ENCODE measurements around the gene RPN2.

DNA sequence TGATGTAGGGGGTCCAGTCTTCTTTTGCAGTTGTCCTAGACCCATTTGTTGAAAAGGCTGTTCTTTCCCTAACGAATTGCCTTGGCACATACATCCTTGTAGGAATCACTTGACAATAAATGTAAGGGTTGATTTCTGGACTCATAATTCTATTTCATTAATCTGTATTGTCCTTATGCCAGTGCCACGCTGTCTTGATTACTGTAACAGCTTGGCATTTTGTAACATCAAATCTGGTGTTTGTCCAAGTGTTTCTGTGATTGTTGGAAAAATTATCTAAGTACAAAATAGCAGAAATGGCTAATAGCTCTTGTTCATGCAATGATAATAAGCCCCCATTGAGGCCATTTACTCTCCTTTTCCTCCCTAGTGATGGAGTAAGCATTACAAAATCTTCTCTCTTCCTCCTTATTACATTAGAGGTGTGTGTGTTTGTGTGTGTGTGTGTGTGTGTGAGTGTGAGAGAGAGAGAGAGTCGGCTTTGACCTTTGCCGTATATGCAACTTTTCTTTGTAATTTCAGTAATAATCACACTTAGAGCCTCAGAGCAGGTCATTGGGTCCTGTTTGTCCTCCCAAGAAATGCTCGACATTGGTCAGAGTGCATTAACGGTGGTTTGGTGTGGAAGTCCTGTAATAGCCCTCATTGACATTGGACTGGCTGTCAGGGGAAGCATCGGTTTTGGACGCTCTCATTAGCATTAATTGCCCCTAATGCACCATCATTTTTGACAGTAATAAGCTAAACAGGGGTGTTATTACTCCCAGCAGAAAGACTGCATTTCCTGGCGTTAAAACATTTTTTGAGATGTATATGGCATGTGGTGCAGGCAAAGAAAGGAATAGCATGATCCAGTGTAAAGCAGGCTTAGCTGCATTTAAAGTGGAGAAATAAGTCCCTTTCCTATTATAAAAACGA, 40.9 kb downstream of the RPN2 start:
- TF ChIP-seq CTCF (IDR thresholded peaks at IDR 0.05 in 2 of 3, conservative IDR thresholded peaks at IDR 0.05 in 1 of 3; ENCODE audit: borderline replicate concordance in 1 of 3, insufficient read depth in 1 of 3, low read depth in 2 of 3, low read length in 2 of 3) (no peak), POLR2A (IDR thresholded peaks at IDR 0.05; ENCODE audit: borderline replicate concordance, extremely low read depth, insufficient read depth, insufficient read length) (no peak), JUND (IDR thresholded peaks at IDR 0.05) (no peak), MAX (IDR thresholded peaks at IDR 0.05) (no peak), CEBPB (IDR thresholded peaks at IDR 0.05; ENCODE audit: low read depth) (no peak), EZH2 (IDR thresholded peaks at IDR 0.05) (no peak), RAD21 (IDR thresholded peaks at IDR 0.05; ENCODE audit: low read depth) (no peak), ELF1 (IDR thresholded peaks at IDR 0.05; ENCODE audit: borderline replicate concordance, low read depth) (no peak), POLR2AphosphoS5 (IDR thresholded peaks at IDR 0.05; ENCODE audit: low read depth, low read length) (no peak), SP1 (IDR thresholded peaks at IDR 0.05; ENCODE audit: low read depth) (no peak), SIN3A (IDR thresholded peaks at IDR 0.05; ENCODE audit: low read depth) (no peak)
- TF ChIP-seq, protein P1, sequence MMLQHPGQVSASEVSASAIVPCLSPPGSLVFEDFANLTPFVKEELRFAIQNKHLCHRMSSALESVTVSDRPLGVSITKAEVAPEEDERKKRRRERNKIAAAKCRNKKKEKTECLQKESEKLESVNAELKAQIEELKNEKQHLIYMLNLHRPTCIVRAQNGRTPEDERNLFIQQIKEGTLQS (IDR thresholded peaks at IDR 0.05) = no peak

Measured in HCT116 (cell line).